GM23338 (cell line): ENCODE measurements around the gene HEXD. TPM values are rescaled to one million over a fixed set of nuclear protein-coding genes. Genes with fewer than 3 reads are reported as not detected.

Experiments
- ATAC-seq: fragments of 200-7000 bp; cut with Tn5 transposase; 3 replicates; pipeline ENCODE4 v1.9.1; 2020
- DNase-seq: peaks from one replicate; pipeline ENCODE4 v3.0.0-alpha.2; 2015; ENCODE audit warnings: low spot score
- H2AFZ ChIP-seq: fragments of 200-600 bp; sonication (generic); 2 replicates; pipeline ENCODE4 v1.8.0; 2016; ENCODE audit warnings: antibody characterized with exemption, mild to moderate bottlenecking, moderate library complexity
- H3F3A ChIP-seq: fragments of 200-600 bp; sonication (generic); replicated peaks from 2 replicates; pipeline ENCODE4 v1.8.0; 2017; ENCODE audit warnings: antibody characterized with exemption, mixed run types, low read depth
- H3K27ac ChIP-seq: fragments of 200-600 bp; sonication (generic); 2 replicates; pipeline ENCODE4 v1.6.1; 2016; ENCODE audit warnings: low read depth
- H3K27me3 ChIP-seq: fragments of 200-600 bp; sonication (generic); 2 replicates; pipeline ENCODE4 v1.8.0; 2016; ENCODE audit warnings: mild to moderate bottlenecking, mixed run types, moderate library complexity; ENCODE audit not compliant: insufficient read depth
- H3K36me3 ChIP-seq: fragments of 200-600 bp; sonication (generic); 2 replicates; pipeline ENCODE4 v1.8.0; 2016; ENCODE audit warnings: mild to moderate bottlenecking; ENCODE audit not compliant: insufficient read depth
- H3K4me1 ChIP-seq: fragments of 200-600 bp; sonication (generic); 2 replicates; pipeline ENCODE4 v1.8.0; 2016; ENCODE audit warnings: mild to moderate bottlenecking, moderate library complexity; ENCODE audit not compliant: insufficient read depth
- H3K4me2 ChIP-seq: fragments of 200-600 bp; sonication (generic); 2 replicates; pipeline ENCODE4 v1.7.1; 2017; ENCODE audit warnings: mixed run types
- H3K4me3 ChIP-seq: fragments of 200-600 bp; sonication (generic); 2 replicates; pipeline ENCODE4 v1.6.1; 2016; ENCODE audit warnings: mixed run types
- H3K79me2 ChIP-seq: fragments of 200-600 bp; sonication (generic); replicated peaks from 2 replicates; pipeline ENCODE4 v1.8.0; 2017; ENCODE audit warnings: mild to moderate bottlenecking; ENCODE audit not compliant: insufficient read depth
- H3K9me2 ChIP-seq: fragments of 200-600 bp; sonication (generic); 2 replicates; pipeline ENCODE4 v1.8.0; 2017; ENCODE audit not compliant: insufficient read depth
- H4K20me1 ChIP-seq: fragments of 200-600 bp; sonication (generic); replicated peaks from 2 replicates; pipeline ENCODE4 v1.8.0; 2017; ENCODE audit warnings: mild to moderate bottlenecking; ENCODE audit not compliant: insufficient read depth
- H3K27ac Mint-ChIP-seq: 2 replicates; pipeline ENCODE4 v1.8.0; 2020; ENCODE audit warnings: inconsistent platforms, mild to moderate bottlenecking, moderate library complexity, mixed read lengths
- H3K27me3 Mint-ChIP-seq: 3 replicates; pipeline ENCODE4 v1.8.0; 2022; ENCODE audit warnings: low read depth, mild to moderate bottlenecking, moderate library complexity, mixed read lengths, inconsistent platforms; ENCODE audit not compliant: insufficient read depth, poor library complexity
- H3K36me3 Mint-ChIP-seq: 3 replicates; pipeline ENCODE4 v1.8.0; 2021; ENCODE audit warnings: low read depth, mild to moderate bottlenecking, inconsistent platforms, moderate library complexity, mixed read lengths
- H3K4me1 Mint-ChIP-seq: 3 replicates; pipeline ENCODE4 v1.8.0; 2020; ENCODE audit warnings: mild to moderate bottlenecking, inconsistent platforms, mixed read lengths
- H3K4me3 Mint-ChIP-seq: 3 replicates; pipeline ENCODE4 v1.8.0; 2021; ENCODE audit warnings: moderate library complexity, mild to moderate bottlenecking, inconsistent platforms, mixed read lengths
- H3K9me3 Mint-ChIP-seq: 3 replicates; pipeline ENCODE4 v1.8.0; 2020; ENCODE audit warnings: moderate library complexity, mild to moderate bottlenecking, inconsistent platforms, mixed read lengths
- EZH2 ChIP-seq: fragments of 200-600 bp; sonication (generic); IDR thresholded peaks from one replicate; pipeline ENCODE4 v1.8.0; 2017; ENCODE audit warnings: antibody characterized with exemption, mild to moderate bottlenecking, low read depth; ENCODE audit not compliant: unreplicated experiment
- STAT1 ChIP-seq: IDR thresholded peaks from one replicate; pipeline ENCODE4 v1.6.1; 2016; ENCODE audit warnings: antibody characterized with exemption; ENCODE audit not compliant: unreplicated experiment
- ZNF114 ChIP-seq: fragments of 250-450 bp; sonication (Bioruptor Pico); IDR thresholded peaks from 2 replicates; pipeline ENCODE4 v1.5.0; 2020; ENCODE audit warnings: mild to moderate bottlenecking, moderate library complexity
- ZNF331 ChIP-seq: fragments of 250-450 bp; sonication (Bioruptor Pico); IDR thresholded peaks from 2 replicates; pipeline ENCODE4 v1.5.0; 2020; ENCODE audit warnings: low read depth, mild to moderate bottlenecking, moderate library complexity
- polyA plus RNA-seq: library from polyadenylated mRNA; unstranded; fragments of >200 nt; fragmentation: Nextera tagmentation; extraction: Ambion mirVana; gene quantifications from 2 replicates; pipeline ENCODE4 v1.2.1, GENCODE V29; 2016
- total RNA-seq: library from RNA; depleted of rRNA; stranded (reverse); fragments of >200 nt; shearing (Covaris generic); gene quantifications from 2 replicates; pipeline ENCODE4 v1.2.3, GENCODE V29; 2014
- TF ChIP-seq, protein P1 (sequence below): fragments of 250-450 bp; sonication (Bioruptor Pico); IDR thresholded peaks from 2 replicates; pipeline ENCODE4 v1.5.0; 2020; ENCODE audit warnings: mild to moderate bottlenecking, moderate library complexity

The HEXD gene
- total and polyA plus RNA-seq, 2 experiments from 2014 or later, result 11.9 to 31.1 TPM

GRCh38 chr17:82416264-82416663, 1.9 kb upstream of the HEXD start (continued):
- TF ChIP-seq, protein P1, sequence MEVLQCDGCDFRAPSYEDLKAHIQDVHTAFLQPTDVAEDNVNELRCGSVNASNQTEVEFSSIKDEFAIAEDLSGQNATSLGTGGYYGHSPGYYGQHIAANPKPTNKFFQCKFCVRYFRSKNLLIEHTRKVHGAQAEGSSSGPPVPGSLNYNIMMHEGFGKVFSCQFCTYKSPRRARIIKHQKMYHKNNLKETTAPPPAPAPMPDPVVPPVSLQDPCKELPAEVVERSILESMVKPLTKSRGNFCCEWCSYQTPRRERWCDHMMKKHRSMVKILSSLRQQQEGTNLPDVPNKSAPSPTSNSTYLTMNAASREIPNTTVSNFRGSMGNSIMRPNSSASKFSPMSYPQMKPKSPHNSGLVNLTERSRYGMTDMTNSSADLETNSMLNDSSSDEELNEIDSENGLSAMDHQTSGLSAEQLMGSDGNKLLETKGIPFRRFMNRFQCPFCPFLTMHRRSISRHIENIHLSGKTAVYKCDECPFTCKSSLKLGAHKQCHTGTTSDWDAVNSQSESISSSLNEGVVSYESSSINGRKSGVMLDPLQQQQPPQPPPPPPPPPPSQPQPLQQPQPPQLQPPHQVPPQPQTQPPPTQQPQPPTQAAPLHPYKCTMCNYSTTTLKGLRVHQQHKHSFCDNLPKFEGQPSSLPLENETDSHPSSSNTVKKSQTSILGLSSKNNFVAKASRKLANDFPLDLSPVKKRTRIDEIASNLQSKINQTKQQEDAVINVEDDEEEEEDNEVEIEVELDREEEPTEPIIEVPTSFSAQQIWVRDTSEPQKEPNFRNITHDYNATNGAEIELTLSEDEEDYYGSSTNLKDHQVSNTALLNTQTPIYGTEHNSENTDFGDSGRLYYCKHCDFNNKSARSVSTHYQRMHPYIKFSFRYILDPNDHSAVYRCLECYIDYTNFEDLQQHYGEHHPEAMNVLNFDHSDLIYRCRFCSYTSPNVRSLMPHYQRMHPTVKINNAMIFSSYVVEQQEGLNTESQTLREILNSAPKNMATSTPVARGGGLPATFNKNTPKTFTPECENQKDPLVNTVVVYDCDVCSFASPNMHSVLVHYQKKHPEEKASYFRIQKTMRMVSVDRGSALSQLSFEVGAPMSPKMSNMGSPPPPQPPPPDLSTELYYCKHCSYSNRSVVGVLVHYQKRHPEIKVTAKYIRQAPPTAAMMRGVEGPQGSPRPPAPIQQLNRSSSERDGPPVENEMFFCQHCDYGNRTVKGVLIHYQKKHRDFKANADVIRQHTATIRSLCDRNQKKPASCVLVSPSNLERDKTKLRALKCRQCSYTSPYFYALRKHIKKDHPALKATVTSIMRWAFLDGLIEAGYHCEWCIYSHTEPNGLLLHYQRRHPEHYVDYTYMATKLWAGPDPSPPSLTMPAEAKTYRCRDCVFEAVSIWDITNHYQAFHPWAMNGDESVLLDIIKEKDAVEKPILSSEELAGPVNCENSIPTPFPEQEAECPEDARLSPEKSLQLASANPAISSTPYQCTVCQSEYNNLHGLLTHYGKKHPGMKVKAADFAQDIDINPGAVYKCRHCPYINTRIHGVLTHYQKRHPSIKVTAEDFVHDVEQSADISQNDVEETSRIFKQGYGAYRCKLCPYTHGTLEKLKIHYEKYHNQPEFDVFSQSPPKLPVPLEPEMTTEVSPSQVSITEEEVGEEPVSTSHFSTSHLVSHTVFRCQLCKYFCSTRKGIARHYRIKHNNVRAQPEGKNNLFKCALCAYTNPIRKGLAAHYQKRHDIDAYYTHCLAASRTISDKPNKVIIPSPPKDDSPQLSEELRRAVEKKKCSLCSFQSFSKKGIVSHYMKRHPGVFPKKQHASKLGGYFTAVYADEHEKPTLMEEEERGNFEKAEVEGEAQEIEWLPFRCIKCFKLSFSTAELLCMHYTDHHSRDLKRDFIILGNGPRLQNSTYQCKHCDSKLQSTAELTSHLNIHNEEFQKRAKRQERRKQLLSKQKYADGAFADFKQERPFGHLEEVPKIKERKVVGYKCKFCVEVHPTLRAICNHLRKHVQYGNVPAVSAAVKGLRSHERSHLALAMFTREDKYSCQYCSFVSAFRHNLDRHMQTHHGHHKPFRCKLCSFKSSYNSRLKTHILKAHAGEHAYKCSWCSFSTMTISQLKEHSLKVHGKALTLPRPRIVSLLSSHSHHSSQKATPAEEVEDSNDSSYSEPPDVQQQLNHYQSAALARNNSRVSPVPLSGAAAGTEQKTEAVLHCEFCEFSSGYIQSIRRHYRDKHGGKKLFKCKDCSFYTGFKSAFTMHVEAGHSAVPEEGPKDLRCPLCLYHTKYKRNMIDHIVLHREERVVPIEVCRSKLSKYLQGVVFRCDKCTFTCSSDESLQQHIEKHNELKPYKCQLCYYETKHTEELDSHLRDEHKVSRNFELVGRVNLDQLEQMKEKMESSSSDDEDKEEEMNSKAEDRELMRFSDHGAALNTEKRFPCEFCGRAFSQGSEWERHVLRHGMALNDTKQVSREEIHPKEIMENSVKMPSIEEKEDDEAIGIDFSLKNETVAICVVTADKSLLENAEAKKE (CRISPR knock-in tag), result no peak

GRCh38 chr17:82416771-82417170, 1.4 kb upstream of the HEXD start:
- H3K4me3 ChIP-seq, result no peak overlapping the region
- TF ChIP-seq ZNF114 (no peak), STAT1 (no peak), EZH2 (no peak), ZNF331 (CRISPR knock-in tag) (no peak)
- no peak overlapping the region for H3K27ac Mint-ChIP-seq
- no peak overlapping the region for H2AFZ ChIP-seq
- ATAC-seq, result no peak
- H3K27ac ChIP-seq, result no peak overlapping the region
- DNase-seq, result no peak
- no peak overlapping the region for H3K4me3 Mint-ChIP-seq
- peaks cover 19% of the 10 kb centered on the region for H3K4me1 ChIP-seq
- H3K36me3 Mint-ChIP-seq, result peaks cover 22% of the 10 kb centered on the region
- H3K4me2 ChIP-seq, result no peak overlapping the region
- no peaks in the 10 kb centered on the region for H3K9me2 ChIP-seq
- H3K9me3 Mint-ChIP-seq, result peaks cover 11% of the 10 kb centered on the region
- no peaks in the 10 kb centered on the region; the same call in none of the 2 replicates for H3F3A ChIP-seq
- no peaks in the 10 kb centered on the region for H3K79me2 ChIP-seq
- peaks cover 13% of the 10 kb centered on the region for H3K4me1 Mint-ChIP-seq
- no peaks in the 10 kb centered on the region for H3K36me3 ChIP-seq
- H3K27me3 ChIP-seq, result no peaks in the 10 kb centered on the region
- peaks cover 8% of the 10 kb centered on the region for H4K20me1 ChIP-seq
- H3K27me3 Mint-ChIP-seq, result peaks cover 9% of the 10 kb centered on the region
